Neuronal stem cell (in vitro differentiated cells): ENCODE measurements around the gene ENDOD1.

ENCODE experiments used
- DNase-seq: peaks from one replicate; pipeline ENCODE4 v3.0.0-alpha.2; 2013; ENCODE audit warnings: low spot score
- H2AFZ ChIP-seq: one replicate; pipeline ENCODE4 v1.6.1; 2013; ENCODE audit warnings: mild to moderate bottlenecking, low read length, inconsistent platforms
- H2AK5ac ChIP-seq: 2 replicates; pipeline ENCODE4 v1.6.1; 2013; ENCODE audit warnings: low read depth, mild to moderate bottlenecking, inconsistent platforms, low read length, moderate library complexity, mixed read lengths
- H2BK120ac ChIP-seq: 2 replicates; pipeline ENCODE4 v1.6.1; 2013; ENCODE audit warnings: low read depth, mild to moderate bottlenecking, inconsistent platforms, low read length, moderate library complexity, mixed read lengths
- H2BK12ac ChIP-seq: one replicate; pipeline ENCODE4 v1.6.1; 2013; ENCODE audit warnings: low read length, inconsistent platforms
- H2BK15ac ChIP-seq: 2 replicates; pipeline ENCODE4 v1.6.1; 2013; ENCODE audit warnings: mild to moderate bottlenecking, low read length, inconsistent platforms, mixed read lengths
- H2BK5ac ChIP-seq: one replicate; pipeline ENCODE4 v1.6.1; 2013; ENCODE audit warnings: inconsistent platforms, mild to moderate bottlenecking, low read length, moderate library complexity
- H3K14ac ChIP-seq: one replicate; pipeline ENCODE4 v1.6.1; 2013; ENCODE audit warnings: low read length, inconsistent platforms
- H3K18ac ChIP-seq: 2 replicates; pipeline ENCODE4 v1.6.1; 2013; ENCODE audit warnings: low read length, inconsistent platforms
- H3K23ac ChIP-seq: 2 replicates; pipeline ENCODE4 v1.6.1; 2013; ENCODE audit warnings: low read depth, mild to moderate bottlenecking, mixed read lengths, low read length, inconsistent platforms; ENCODE audit not compliant: poor library complexity
- H3K27ac ChIP-seq: replicated peaks from 3 replicates; pipeline ENCODE4 v1.5.1; 2013; ENCODE audit warnings: low read length, inconsistent platforms
- H3K27me3 ChIP-seq, 3 experiments: 2 replicates each; pipeline ENCODE4 v1.6.1; 2013; ENCODE audit warnings: low read length in 3 of 3, mild to moderate bottlenecking in 2 of 3, inconsistent platforms in 1 of 3, low read depth in 1 of 3, mixed read lengths in 1 of 3, moderate library complexity in 1 of 3; ENCODE audit not compliant: control insufficient read depth in 3 of 3, insufficient read depth in 3 of 3
- H3K36me3 ChIP-seq, 2 donors: replicated peaks in 1 of 2; 2 replicates each; pipeline ENCODE4 v1.6.1; 2013; ENCODE audit warnings: low read length in 2 of 2; ENCODE audit not compliant: control insufficient read depth in 2 of 2, insufficient read depth in 2 of 2
- H3K4ac ChIP-seq: 2 replicates; pipeline ENCODE4 v1.6.1; 2013; ENCODE audit warnings: inconsistent platforms, mild to moderate bottlenecking, low read length, moderate library complexity
- H3K4me1 ChIP-seq, 2 donors: 1 replicate in 1 of 2; 2 replicates in 1 of 2; pipeline ENCODE4 v1.6.1; 2013; ENCODE audit warnings: low read length in 2 of 2, low read depth in 1 of 2; ENCODE audit not compliant: control insufficient read depth in 2 of 2, insufficient read depth in 1 of 2
- H3K4me2 ChIP-seq: one replicate; pipeline ENCODE4 v1.6.1; 2013; ENCODE audit warnings: mild to moderate bottlenecking, low read length, inconsistent platforms; ENCODE audit not compliant: insufficient read depth, poor library complexity, severe bottlenecking
- H3K4me3 ChIP-seq, 2 donors: 2 replicates each; pipeline ENCODE4 v1.5.1; 2013; ENCODE audit warnings: low read length in 2 of 2, mild to moderate bottlenecking in 2 of 2, inconsistent platforms in 1 of 2, moderate library complexity in 1 of 2
- H3K79me1 ChIP-seq: one replicate; pipeline ENCODE4 v1.6.1; 2013; ENCODE audit warnings: low read depth, mild to moderate bottlenecking, inconsistent platforms, low read length, moderate library complexity
- H3K9ac ChIP-seq: one replicate; pipeline ENCODE4 v1.6.1; 2013; ENCODE audit warnings: mild to moderate bottlenecking, low read depth, low read length, inconsistent platforms; ENCODE audit not compliant: poor library complexity
- H3K9me3 ChIP-seq, 2 donors: replicated peaks in 1 of 2; 2 replicates each; pipeline versions ENCODE3 to v1.6.1; 2013; ENCODE audit warnings: low read length in 2 of 2, mild to moderate bottlenecking in 2 of 2, inconsistent platforms in 1 of 2, low read depth in 1 of 2, mixed read lengths in 1 of 2, moderate library complexity in 1 of 2; ENCODE audit not compliant: control insufficient read depth in 2 of 2, insufficient read depth in 1 of 2
- H4K8ac ChIP-seq: one replicate; pipeline ENCODE4 v1.6.1; 2013; ENCODE audit warnings: low read depth, mild to moderate bottlenecking, inconsistent platforms, low read length, moderate library complexity
- H4K91ac ChIP-seq: one replicate; pipeline ENCODE4 v1.6.1; 2013; ENCODE audit warnings: low read length, low read depth, mild to moderate bottlenecking, inconsistent platforms; ENCODE audit not compliant: poor library complexity
- WGBS, 2 donors: extraction: QIAGEN DNeasy Blood & Tissue Kit; methylation state at CpG; one replicate each; pipeline ENCODE4 v1.1.7; 2013; ENCODE audit warnings: missing lambda C conversion rate in 2 of 2, mixed read lengths in 1 of 2; ENCODE audit not compliant: insufficient read length in 2 of 2, insufficient replicate concordance in 1 of 2; ENCODE audit errors: extremely low coverage in 2 of 2; 5-methylcytosine and 5-hydroxymethylcytosine counted together

Gene ENDOD1

DNA sequence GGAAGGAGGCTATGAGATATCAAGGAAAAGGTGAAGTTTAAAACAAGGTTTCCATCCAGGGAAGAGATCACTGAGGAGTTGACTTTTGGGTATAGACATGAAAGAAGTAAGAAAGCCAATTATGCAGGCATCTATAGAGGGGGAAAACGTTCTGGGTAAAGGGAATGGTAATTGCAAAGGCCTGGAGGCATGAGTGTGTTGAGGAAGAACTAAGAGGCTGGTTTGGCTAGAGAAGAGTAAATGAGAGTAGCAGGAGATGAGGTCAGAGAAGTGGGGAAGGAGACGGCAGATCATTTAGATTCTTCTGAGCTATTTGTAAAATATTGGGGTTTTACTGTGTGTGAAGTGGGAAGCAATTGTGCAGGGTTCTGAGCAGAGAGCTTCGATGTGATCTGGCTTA lies 7.6 kb downstream of the ENDOD1 start:
- Histone ChIP-seq H2BK15ac (no peak overlapping the region), H2BK5ac (no peak overlapping the region), H2AK5ac (no peak overlapping the region), H3K4ac (no peak overlapping the region), H3K4me3 (no peak overlapping the region), H3K9me3 (no peaks in the 10 kb centered on the region), H4K8ac (no peak overlapping the region), H2BK12ac (no peak overlapping the region), H2AFZ (no peak overlapping the region), H3K79me1 (no peaks in the 10 kb centered on the region), H3K4me2 (no peak overlapping the region), H3K4me1 (peaks cover 2 to 8% of the 10 kb centered on the region in 2 donors), H3K18ac (no peak overlapping the region), H2BK120ac (no peak overlapping the region), H3K36me3 (no peaks in the 10 kb centered on the region), H3K27ac (no peak overlapping the region), H3K23ac (no peak overlapping the region), H3K9ac (no peak overlapping the region), H3K27me3 (no peaks in the 10 kb centered on the region), H3K14ac (no peak overlapping the region), H4K91ac (no peak overlapping the region)
- no peak for DNase-seq
- WGBS, 2 donors, result no CpG with 5 or more reads among the region's 3 CpGs

DNA sequence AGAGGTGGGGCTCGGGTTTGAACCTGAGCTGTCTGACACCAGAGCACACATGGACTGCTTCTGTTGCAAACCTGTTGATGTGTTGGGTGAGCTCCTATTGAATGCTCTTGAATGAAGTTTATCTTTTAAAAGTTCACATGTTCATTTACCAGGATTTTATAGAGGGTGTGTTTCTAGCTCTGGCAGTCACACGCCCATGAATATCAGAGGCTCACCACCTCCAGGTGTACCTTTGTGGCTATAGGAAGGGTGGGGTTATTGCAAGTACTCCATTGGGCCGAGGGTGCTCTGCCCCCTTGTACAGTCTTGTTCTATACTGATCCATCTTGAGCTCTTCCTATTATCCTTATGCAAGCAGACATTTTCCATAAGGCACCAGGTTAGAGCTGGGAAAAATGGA lies 9.2 kb downstream of the ENDOD1 start:
- H2BK5ac ChIP-seq, result no peak overlapping the region
- no peak for DNase-seq
- no peak overlapping the region for H4K91ac ChIP-seq
- no peak overlapping the region for H2AK5ac ChIP-seq
- H2AFZ ChIP-seq, result no peak overlapping the region
- no peaks in the 10 kb centered on the region for H3K27me3 ChIP-seq
- peaks cover 1 to 8% of the 10 kb centered on the region in 2 donors for H3K4me1 ChIP-seq
- no peak overlapping the region for H2BK12ac ChIP-seq
- no peak overlapping the region for H3K18ac ChIP-seq
- H3K14ac ChIP-seq, result no peak overlapping the region
- no CpG with 5 or more reads among the region's 3 CpGs for WGBS, 2 donors
- H3K4me3 ChIP-seq, result no peak overlapping the region
- no peak overlapping the region for H2BK15ac ChIP-seq
- no peak overlapping the region for H2BK120ac ChIP-seq
- no peak overlapping the region for H3K4me2 ChIP-seq
- H3K9ac ChIP-seq, result no peak overlapping the region
- no peak overlapping the region for H3K27ac ChIP-seq
- no peaks in the 10 kb centered on the region for H3K79me1 ChIP-seq
- H3K23ac ChIP-seq, result no peak overlapping the region
- no peaks in the 10 kb centered on the region for H3K9me3 ChIP-seq
- no peaks in the 10 kb centered on the region for H3K36me3 ChIP-seq
- H4K8ac ChIP-seq, result no peak overlapping the region
- no peak overlapping the region for H3K4ac ChIP-seq

DNA sequence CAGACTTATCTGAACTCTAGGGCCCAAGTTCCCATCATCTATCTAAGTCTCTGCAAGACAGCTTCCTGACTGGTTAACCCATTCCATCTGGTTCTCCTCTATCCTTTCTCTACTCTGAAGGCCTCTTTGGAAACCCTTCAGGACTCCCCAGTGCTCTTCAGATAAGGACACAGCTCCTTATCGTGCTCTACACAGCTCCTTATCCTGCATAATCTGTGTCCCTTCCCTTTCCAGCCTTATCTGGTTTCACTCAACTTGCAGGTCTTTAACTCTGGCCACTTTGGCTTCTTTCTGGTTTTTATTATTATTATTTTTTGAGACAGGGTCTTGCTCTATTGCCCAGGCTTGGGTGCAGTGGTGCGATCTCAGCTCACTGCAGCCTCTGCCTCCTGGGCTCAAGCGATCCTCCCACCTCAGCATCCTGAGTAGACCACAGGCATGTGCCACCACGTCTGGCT lies 10.6 kb downstream of the ENDOD1 start:
- no peak overlapping the region for H2BK5ac ChIP-seq
- H3K4ac ChIP-seq, result no peak overlapping the region
- no peak overlapping the region for H3K18ac ChIP-seq
- H2BK15ac ChIP-seq, result no peak overlapping the region
- no peak overlapping the region for H3K4me2 ChIP-seq
- no peak overlapping the region for H3K9ac ChIP-seq
- no peaks in the 10 kb centered on the region for H3K27me3 ChIP-seq
- H4K91ac ChIP-seq, result no peak overlapping the region
- no peak overlapping the region for H2AFZ ChIP-seq
- no peak overlapping the region for H2AK5ac ChIP-seq
- H3K36me3 ChIP-seq, result no peaks in the 10 kb centered on the region
- WGBS, 2 donors, result no CpG with 5 or more reads among the region's 4 CpGs
- H4K8ac ChIP-seq, result no peak overlapping the region
- H3K23ac ChIP-seq, result no peak overlapping the region
- H2BK120ac ChIP-seq, result no peak overlapping the region
- no peaks in the 10 kb centered on the region for H3K79me1 ChIP-seq
- H3K4me3 ChIP-seq, result no peak overlapping the region
- peaks cover 1 to 8% of the 10 kb centered on the region in 2 donors for H3K4me1 ChIP-seq
- DNase-seq, result no peak
- no peak overlapping the region for H3K27ac ChIP-seq
- H3K14ac ChIP-seq, result no peak overlapping the region
- H3K9me3 ChIP-seq, result no peaks in the 10 kb centered on the region
- H2BK12ac ChIP-seq, result no peak overlapping the region

DNA sequence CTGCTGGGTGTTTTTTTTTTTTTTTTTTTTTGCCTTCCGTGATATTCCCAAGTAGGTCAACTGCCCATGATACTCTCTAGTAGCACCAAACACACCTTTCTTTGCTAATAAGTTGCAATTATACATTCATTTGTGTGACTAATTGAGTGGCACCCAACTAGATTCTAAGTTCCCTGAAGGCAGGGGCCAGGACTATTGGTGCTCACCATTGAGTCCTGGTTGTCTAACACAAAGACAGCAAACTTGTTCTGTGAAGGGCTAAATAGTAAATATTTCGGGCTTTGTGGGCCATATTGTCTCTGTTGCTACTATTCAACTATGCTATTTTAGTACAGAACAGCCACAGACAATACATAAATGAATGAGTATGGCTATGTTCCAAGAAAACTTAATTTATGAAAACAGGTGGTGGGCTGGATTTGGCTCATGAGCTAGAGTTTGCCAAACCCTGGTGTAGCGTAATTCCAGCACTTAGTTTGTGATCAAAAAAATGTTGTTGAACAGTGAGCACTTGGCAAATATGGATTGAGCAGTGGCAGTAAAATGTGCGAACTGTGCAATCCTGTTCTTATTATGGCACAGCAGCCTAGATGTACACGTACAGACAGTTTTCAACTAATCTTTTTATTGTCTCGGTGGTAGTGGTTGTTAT lies 11.3 kb downstream of the ENDOD1 start:
- Histone ChIP-seq H2BK120ac (no peak overlapping the region), H4K8ac (no peak overlapping the region), H2BK5ac (no peak overlapping the region), H3K4me1 (peaks cover 1 to 6% of the 10 kb centered on the region in 2 donors), H3K14ac (no peak overlapping the region), H3K36me3 (no peaks in the 10 kb centered on the region), H2BK12ac (no peak overlapping the region), H3K27me3 (no peaks in the 10 kb centered on the region), H3K79me1 (no peaks in the 10 kb centered on the region), H3K4me2 (no peak overlapping the region), H3K4ac (no peak overlapping the region), H2BK15ac (no peak overlapping the region), H3K18ac (no peak overlapping the region), H3K27ac (no peak overlapping the region), H4K91ac (no peak overlapping the region), H3K4me3 (no peak overlapping the region), H3K23ac (no peak overlapping the region), H3K9ac (no peak overlapping the region), H3K9me3 (no peaks in the 10 kb centered on the region), H2AFZ (no peak overlapping the region), H2AK5ac (no peak overlapping the region)
- WGBS, 2 donors, result no CpG with 5 or more reads among the region's 6 CpGs
- no peak for DNase-seq
